ENCODE results near the gene OR2C1. TPM values are rescaled to one million over a fixed set of nuclear protein-coding genes. Genes with fewer than 3 reads are reported as not detected.

Gene OR2C1
- total and polyA plus RNA-seq, 2 experiments from 2014 or later = 0.34 TPM; not detected in 1

- Histone ChIP-seq H3K4me1 (ENCODE audit: insufficient read depth) (no peaks in the 10 kb centered on the region), H3K9me2 (replicated peaks; ENCODE audit: insufficient read depth) (no peaks in the 10 kb centered on the region), H3K36me3 (replicated peaks; ENCODE audit: insufficient read depth, low read depth) (no peaks in the 10 kb centered on the region), H3K79me2 (no peaks in the 10 kb centered on the region), H3K9me3 (ENCODE audit: low read depth) (no peaks in the 10 kb centered on the region), H2AFZ (no peak overlapping the region), H3K27ac (no peak overlapping the region), H4K20me1 (ENCODE audit: insufficient read depth, poor library complexity, severe bottlenecking) (no peaks in the 10 kb centered on the region), H3K4me3 (no peak overlapping the region), H3K4me2 (no peak overlapping the region), H3K27me3 (no peaks in the 10 kb centered on the region)
- no peak for DNase-seq (ENCODE audit: low spot score)
- WGBS (ENCODE audit: low lambda C conversion rate, missing lambda C conversion rate) = 89% methylated on average over 5 of the region's 5 CpGs
- no peak for TF ChIP-seq EZH2 (IDR thresholded peaks at IDR 0.05; ENCODE audit: borderline replicate concordance)
- TF ChIP-seq EZH2phosphoT487 (IDR thresholded peaks at IDR 0.05; ENCODE audit: low read depth, severe bottlenecking, unreplicated experiment) = no peak
- TF ChIP-seq, protein P1, sequence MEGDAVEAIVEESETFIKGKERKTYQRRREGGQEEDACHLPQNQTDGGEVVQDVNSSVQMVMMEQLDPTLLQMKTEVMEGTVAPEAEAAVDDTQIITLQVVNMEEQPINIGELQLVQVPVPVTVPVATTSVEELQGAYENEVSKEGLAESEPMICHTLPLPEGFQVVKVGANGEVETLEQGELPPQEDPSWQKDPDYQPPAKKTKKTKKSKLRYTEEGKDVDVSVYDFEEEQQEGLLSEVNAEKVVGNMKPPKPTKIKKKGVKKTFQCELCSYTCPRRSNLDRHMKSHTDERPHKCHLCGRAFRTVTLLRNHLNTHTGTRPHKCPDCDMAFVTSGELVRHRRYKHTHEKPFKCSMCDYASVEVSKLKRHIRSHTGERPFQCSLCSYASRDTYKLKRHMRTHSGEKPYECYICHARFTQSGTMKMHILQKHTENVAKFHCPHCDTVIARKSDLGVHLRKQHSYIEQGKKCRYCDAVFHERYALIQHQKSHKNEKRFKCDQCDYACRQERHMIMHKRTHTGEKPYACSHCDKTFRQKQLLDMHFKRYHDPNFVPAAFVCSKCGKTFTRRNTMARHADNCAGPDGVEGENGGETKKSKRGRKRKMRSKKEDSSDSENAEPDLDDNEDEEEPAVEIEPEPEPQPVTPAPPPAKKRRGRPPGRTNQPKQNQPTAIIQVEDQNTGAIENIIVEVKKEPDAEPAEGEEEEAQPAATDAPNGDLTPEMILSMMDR (IDR thresholded peaks at IDR 0.05; ENCODE audit: poor library complexity) = no peak
Measured at GRCh38 chr16:3375680-3376079, 20.0 kb downstream of the OR2C1 start.

DNA sequence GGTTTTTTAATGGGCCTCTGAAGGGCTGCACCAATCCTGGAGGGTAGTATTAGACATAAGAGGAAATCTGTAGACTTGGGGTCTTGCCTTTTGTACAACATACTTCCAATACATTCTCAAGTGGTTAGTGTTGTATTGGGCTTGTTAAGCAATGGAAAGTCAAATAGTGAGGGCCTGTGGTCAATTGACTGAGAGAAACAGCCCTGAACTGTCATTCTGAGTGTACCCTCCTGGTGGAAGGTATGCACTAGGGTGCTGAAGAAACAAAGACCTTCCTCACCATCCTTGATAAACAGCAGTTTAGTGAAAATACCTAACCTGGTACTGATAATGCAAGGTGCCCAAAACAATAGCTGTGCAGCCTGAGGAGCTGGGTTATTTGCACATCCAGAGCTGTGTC, 22.2 kb downstream of the OR2C1 start:
- Histone ChIP-seq H3K4me3 (no peak overlapping the region), H3K9me2 (replicated peaks; ENCODE audit: insufficient read depth) (no peaks in the 10 kb centered on the region), H3K4me2 (no peak overlapping the region), H2AFZ (no peak overlapping the region), H3K9me3 (ENCODE audit: low read depth) (peaks cover 16% of the 10 kb centered on the region), H3K36me3 (replicated peaks; ENCODE audit: insufficient read depth, low read depth) (peaks cover 6% of the 10 kb centered on the region), H3K4me1 (ENCODE audit: insufficient read depth) (no peaks in the 10 kb centered on the region), H3K27me3 (no peaks in the 10 kb centered on the region), H3K27ac (no peak overlapping the region), H3K79me2 (no peaks in the 10 kb centered on the region), H4K20me1 (ENCODE audit: insufficient read depth, poor library complexity, severe bottlenecking) (no peaks in the 10 kb centered on the region)
- no peak for TF ChIP-seq EZH2phosphoT487 (IDR thresholded peaks at IDR 0.05; ENCODE audit: low read depth, severe bottlenecking, unreplicated experiment)
- no peak for TF ChIP-seq EZH2 (IDR thresholded peaks at IDR 0.05; ENCODE audit: borderline replicate concordance)
- TF ChIP-seq, protein P1 (IDR thresholded peaks at IDR 0.05; ENCODE audit: poor library complexity) = no peak
- DNase-seq (ENCODE audit: low spot score) = no peak

DNA sequence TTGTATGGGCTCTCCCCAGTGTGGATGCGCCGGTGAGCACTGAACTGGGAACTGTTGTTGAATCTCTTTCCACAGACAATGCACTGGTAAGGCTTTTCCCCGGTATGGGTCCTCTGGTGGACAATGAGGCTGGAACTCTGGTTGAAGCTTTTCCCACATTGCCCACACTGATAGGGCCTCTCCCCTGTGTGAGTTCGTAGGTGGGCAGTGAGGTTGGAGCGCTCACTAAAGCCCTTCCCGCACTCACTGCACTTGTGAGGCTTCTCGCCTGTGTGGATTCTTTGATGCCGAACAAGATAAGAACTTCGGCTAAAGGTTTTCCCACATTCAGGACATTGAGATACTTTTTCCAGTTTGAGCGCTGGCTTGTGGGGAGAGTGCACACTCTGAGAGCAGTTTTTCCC, 27.4 kb downstream of the OR2C1 start:
- H2AFZ ChIP-seq = no peak overlapping the region
- peaks cover 46% of the 10 kb centered on the region for H3K9me3 ChIP-seq (ENCODE audit: low read depth)
- WGBS (ENCODE audit: low lambda C conversion rate, missing lambda C conversion rate) = over 99% methylated on average over 10 of the region's 10 CpGs
- DNase-seq (ENCODE audit: low spot score) = no peak
- no peaks in the 10 kb centered on the region for H3K4me1 ChIP-seq (ENCODE audit: insufficient read depth)
- H3K27ac ChIP-seq = no peak overlapping the region
- H3K4me2 ChIP-seq = no peak overlapping the region
- H3K27me3 ChIP-seq = no peaks in the 10 kb centered on the region
- no peak overlapping the region for H3K4me3 ChIP-seq
- no peaks in the 10 kb centered on the region for H3K79me2 ChIP-seq
- no peaks in the 10 kb centered on the region for H4K20me1 ChIP-seq (ENCODE audit: insufficient read depth, poor library complexity, severe bottlenecking)
- peaks cover 10% of the 10 kb centered on the region for H3K36me3 ChIP-seq (replicated peaks; ENCODE audit: insufficient read depth, low read depth)
- TF ChIP-seq EZH2phosphoT487 (IDR thresholded peaks at IDR 0.05; ENCODE audit: low read depth, severe bottlenecking, unreplicated experiment) = no peak
- TF ChIP-seq, protein P1 (IDR thresholded peaks at IDR 0.05; ENCODE audit: poor library complexity) = no peak
- no peak for TF ChIP-seq EZH2 (IDR thresholded peaks at IDR 0.05; ENCODE audit: borderline replicate concordance)
- H3K9me2 ChIP-seq (replicated peaks; ENCODE audit: insufficient read depth) = no peaks in the 10 kb centered on the region

DNA sequence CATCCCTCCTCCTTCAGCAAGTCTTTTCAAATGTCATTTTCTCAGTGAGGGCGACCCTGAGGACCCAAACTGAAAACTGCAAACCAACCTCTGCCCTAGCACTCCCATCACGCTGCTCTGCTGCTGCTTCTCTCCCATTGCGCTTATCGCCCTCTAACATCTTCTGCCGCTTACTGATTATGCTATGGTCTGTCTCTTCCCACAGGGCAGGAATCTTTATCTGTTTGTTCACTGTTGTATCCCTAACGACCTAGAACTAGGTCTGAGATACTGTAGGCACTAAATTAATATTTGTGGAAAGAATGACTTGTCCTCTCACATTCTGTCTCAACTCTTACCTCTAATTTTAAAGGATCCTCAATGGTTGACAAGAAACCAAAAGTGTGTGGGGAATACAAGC, 32.6 kb downstream of the OR2C1 start:
- H3K4me1 ChIP-seq (ENCODE audit: insufficient read depth) = no peaks in the 10 kb centered on the region
- no peaks in the 10 kb centered on the region for H3K9me2 ChIP-seq (replicated peaks; ENCODE audit: insufficient read depth)
- TF ChIP-seq EZH2phosphoT487 (IDR thresholded peaks at IDR 0.05; ENCODE audit: low read depth, severe bottlenecking, unreplicated experiment) (no peak), EZH2 (IDR thresholded peaks at IDR 0.05; ENCODE audit: borderline replicate concordance) (no peak)
- TF ChIP-seq, protein P1 (IDR thresholded peaks at IDR 0.05; ENCODE audit: poor library complexity) = no peak
- H3K9me3 ChIP-seq (ENCODE audit: low read depth) = peaks cover 26% of the 10 kb centered on the region
- H3K4me2 ChIP-seq = no peak overlapping the region
- H3K36me3 ChIP-seq (replicated peaks; ENCODE audit: insufficient read depth, low read depth) = peaks cover 11% of the 10 kb centered on the region
- H3K4me3 ChIP-seq = no peak overlapping the region
- no peaks in the 10 kb centered on the region for H4K20me1 ChIP-seq (ENCODE audit: insufficient read depth, poor library complexity, severe bottlenecking)
- no peak for DNase-seq (ENCODE audit: low spot score)
- H3K79me2 ChIP-seq = peaks cover 7% of the 10 kb centered on the region
- no peak overlapping the region for H3K27ac ChIP-seq
- 97% methylated on average over 6 of the region's 6 CpGs for WGBS (ENCODE audit: low lambda C conversion rate, missing lambda C conversion rate)
- no peaks in the 10 kb centered on the region for H3K27me3 ChIP-seq
- H2AFZ ChIP-seq = no peak overlapping the region
